Stimulated activated CD4-positive, alpha-beta T cell treated with anti-CD3 and anti-CD28 coated beads, Interleukin-12 subunit alpha, Interleukin-12 subunit beta, amount 100 ng/mL, for 4 hours (primary cell): ENCODE measurements around the gene TCERG1.

ENCODE experiments used
- DNase-seq: peaks from one replicate; pipeline ENCODE4 v3.0.0-alpha.2; 2020

TCERG1 gene

GRCh38 chr5:146458894-146459293, 11.8 kb downstream of the TCERG1 start:
- no peak for DNase-seq

DNA sequence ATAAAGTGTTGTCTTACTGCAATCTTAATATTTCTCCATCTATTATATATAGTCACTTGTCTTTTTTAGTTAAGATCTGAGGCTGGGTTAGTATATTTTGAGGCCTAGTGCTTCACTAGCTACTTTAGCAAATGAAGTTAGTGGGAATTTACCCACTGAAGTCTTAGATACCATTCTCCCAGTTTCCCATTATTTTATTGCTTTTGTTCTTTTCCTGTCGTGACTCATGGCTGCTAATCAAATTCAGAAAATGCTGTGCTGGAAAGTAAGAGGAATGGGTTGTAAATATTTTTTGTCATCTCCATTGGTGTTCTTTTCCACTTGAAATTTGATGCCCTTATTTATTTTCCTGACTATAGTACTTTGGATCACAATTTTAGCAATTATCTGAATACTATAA, 14.2 kb downstream of the TCERG1 start:
- no peak for DNase-seq

- DNase-seq = no peak
These were observed 16.3 kb downstream of the TCERG1 start for GRCh38 chr5:146463446-146463845.

DNA sequence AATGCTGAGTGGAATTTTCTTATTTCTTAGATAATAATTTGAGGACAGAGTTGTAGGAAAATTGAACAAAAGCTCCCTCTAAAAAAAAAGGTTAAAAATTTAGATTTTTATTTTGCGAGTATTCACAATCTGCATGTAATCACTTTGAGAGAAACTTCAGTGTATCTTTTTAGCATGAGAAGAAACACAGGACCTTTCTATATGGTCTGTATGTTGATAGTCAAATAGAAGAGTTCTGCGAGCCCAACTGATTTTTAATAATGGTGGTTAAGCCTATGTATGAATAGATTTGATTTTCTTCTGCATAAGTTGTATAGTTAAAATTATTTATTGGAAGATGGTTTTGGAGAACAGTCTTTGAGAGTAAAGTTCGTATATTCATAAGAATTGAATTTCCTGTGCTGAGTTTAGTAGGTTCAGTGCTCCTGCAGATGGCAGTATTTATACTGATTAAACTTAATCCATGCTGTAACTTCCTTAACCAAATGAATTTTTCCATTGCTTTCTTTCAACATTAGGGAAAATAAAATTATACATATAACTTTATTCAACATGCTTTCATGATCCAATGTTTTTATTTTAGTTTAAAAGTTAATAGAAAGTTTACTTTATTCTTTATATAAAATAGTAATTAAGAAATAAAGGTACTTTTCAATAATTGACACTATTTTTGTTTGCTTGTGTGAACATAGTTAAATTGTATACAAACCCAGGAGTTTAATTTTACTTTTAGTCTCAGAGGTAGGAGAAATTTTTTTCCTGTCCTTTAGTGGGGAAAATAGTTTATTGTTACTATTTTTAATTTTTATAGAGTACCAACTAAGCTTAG, 19.6 kb downstream of the TCERG1 start:
- DNase-seq = no peak

GRCh38 chr5:146467760-146468159, 20.6 kb downstream of the TCERG1 start:
- DNase-seq = no peak

DNA sequence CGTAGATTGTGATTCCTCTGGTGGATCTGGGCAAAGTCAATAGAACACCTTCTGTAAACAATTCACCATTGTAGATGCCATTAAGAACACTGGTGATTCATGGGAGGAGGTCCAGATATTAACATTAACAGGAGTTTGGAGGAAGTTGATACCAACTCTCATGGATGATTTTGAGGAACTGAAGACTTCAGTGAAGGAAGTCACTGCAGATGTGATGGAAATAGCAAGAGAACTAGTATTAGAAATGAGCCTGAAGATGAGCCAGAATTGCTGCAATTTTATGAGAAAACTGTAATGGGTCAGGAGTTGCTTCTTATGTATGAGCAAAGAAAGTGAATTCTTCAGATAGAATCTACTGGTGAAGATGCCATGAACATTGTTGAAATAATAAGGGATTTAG, 26.9 kb downstream of the TCERG1 start:
- DNase-seq = no peak

GRCh38 chr5:146475190-146475780, 28.2 kb downstream of the TCERG1 start:
- no peak for DNase-seq

DNA sequence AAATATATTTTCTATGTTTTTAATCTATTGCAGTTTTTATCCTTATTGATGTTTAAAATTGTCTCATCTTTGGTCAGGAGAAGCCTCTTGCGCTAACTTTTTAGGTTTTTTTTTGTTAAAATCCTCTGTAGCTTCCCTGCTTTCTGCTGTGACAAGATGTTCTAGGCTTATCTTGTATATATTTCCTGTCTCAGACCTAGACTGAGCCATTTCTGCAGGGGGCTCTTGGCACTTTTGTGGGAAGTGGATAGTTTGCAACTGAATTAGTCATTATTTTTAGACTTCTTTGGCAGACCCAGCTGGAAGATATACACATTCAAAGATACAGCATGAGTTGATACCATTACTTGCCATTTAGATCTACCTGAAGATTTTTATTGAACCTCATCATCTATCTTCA, 28.8 kb downstream of the TCERG1 start:
- no peak for DNase-seq

GRCh38 chr5:146482775-146483174, 35.6 kb downstream of the TCERG1 start:
- DNase-seq = no peak

GRCh38 chr5:146484714-146485391, 37.7 kb downstream of the TCERG1 start:
- DNase-seq = no peak

- no peak for DNase-seq
These were observed 43.1 kb downstream of the TCERG1 start for GRCh38 chr5:146490089-146490843.

DNA sequence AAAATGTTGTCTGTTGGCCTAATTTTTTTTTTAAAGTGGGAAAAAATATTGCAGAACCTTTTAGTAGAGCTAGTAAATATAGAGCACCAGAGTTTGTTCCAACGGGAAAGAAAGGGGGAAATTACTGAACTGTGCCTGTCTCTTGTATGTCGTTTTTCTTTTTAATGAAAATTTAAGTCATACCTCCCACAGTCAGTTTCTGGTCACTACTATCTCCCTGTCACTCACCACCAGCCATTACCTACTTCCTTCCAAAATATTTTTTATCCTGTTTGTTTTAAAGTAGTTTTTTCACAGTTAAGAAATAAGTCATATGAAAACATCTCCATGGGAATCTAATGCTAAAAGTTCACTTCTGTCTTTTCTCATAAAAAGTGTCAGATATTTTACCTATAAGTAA, 47.5 kb downstream of the TCERG1 start:
- no peak for DNase-seq

- DNase-seq = no peak
These were observed 52.5 kb downstream of the TCERG1 start for GRCh38 chr5:146499680-146500079.

DNA sequence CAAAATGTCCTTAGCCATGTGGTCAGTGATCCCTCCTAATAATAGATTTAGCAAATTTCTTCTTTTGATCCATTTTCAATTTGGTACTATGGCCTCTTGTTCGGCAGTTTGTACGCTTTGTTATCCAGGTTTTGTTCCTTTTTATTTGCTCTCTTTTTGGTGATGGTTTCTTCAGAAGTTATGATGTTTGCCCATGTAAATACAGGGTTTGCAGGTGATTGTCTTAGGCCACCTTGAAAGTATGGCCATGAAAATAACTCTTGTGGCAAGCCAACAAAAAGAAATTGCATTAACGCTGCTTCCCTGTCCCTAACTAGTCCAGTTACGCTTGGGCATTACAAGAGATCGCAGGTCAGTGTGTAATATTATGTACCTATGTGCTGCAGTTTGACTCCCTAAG, 60.3 kb downstream of the TCERG1 start:
- DNase-seq = no peak

- DNase-seq = no peak
These were observed 63.5 kb downstream of the TCERG1 start for GRCh38 chr5:146510559-146511125.

DNA sequence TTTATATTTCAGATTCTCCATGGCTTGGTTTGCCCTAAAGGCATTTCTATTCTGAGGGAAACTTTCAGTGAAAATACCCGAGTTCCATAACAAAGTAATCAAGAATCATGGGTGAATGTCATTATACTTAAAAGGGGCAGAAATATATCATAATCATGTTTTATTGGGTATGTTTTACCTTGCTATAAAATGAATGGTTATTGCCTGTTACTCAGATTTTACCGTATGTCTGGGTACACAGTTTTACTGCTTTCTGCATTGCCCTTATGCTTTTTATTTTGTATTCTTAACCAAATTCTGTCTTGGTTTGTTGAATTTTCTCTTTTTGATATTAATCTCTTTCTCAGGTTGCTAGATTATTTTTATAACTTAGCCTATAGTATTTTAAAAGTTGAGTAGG, 66.3 kb downstream of the TCERG1 start:
- DNase-seq = no peak

- no peak for DNase-seq
These were observed 67.4 kb downstream of the TCERG1 start for GRCh38 chr5:146514575-146514974.

DNA sequence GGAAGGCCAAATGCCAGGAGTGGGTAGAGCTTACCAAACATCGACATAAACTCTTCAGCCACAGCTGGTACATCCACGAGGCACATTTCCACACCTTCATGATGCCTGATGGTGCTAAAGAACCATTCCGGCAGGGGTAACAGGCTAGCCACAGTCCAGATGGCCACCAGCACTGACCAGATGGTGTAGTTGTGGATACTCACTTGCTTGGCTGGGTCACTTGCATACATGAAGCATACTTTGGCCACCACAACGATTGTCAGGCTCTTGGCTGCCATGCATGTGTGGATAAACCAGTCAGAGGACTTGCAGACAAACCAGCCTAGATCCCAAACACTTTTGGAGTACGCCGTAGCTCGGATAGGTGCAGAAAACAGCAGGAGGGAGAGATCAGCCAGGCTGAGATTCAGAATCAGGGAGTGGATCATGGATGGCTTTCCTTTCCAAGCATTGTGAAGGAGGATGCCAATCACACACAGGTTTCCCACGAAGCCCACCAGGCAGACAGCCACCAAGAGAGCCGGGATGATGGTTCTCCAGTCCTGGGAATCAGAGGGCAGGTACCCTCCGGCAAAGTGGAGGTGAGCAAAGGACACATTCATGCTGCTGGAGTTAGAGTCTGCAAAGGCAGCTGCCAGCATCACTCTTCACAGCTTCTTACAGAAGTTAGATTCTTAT, 68.5 kb downstream of the TCERG1 start:
- no peak for DNase-seq

GRCh38 chr5:146516151-146516475, 69.0 kb downstream of the TCERG1 start, which contains the start of gene GPR151:
Gene GPR151 (minus strand): TSS chr5:146516190. CDS start chr5:146516113, 77 bp downstream.
- no peak for DNase-seq

DNA sequence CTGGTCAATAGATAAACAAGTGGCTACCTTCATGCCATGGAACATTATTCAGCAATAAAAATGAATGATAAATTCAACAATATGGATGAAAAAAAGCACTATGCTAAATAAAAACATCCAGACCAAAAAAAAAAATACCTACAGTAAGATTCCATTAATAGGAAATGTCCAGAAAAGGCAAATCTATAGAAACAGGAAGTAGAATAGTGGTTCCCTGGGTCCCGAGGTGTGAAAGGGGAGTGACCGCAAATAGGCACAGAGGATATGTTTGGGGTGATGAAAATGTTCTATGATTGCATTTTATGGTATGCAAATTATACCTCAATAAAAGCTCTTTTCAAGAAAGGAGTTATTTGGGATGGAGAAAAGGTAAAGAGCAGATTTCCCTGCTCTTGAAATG, 72.4 kb downstream of the TCERG1 start:
- no peak for DNase-seq

- no peak for DNase-seq
These were observed 73.6 kb downstream of the TCERG1 start for GRCh38 chr5:146520731-146521130.

DNA sequence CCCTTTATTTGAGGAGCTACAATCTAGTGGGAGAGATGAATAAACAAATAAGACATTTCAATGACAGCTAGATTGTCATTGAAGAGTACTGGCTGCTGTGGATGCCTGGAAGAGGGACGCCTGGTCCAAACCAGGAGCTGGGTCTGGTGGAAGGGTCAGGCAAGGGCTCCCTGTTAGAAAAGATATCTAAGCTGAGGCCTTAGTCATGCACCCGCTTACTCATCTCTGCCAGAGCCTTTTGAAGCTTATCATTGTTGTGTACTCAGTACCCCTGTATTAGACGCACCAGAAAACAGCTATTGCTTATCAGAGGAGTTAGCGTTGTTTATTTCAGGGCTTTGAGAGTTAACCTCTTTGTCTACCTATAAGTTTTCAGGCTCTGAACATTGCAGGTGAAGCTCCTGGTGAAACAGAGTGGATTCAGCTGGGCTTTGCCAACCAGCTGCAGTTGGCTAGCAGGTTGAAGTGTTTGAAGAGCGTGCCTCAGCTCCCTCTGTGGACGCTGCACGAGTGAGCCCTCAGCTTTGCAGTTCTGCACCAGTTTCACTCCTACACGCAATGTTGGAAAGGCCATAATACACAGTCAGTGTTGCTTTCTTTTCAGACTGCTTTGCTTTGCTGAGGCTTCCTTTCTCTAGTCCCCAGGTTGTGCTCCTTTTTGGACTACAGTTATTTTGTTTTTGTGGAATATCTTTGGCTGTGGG, 74.4 kb downstream of the TCERG1 start:
- DNase-seq = no peak
